Left hindlimb (tissue), 1 donor: ENCODE measurements around the gene MEF2B.

ENCODE experiments used
- DNase-seq: peaks from one replicate; pipeline ENCODE4 v3.0.0-alpha.2; 2018

The MEF2B gene

DNA sequence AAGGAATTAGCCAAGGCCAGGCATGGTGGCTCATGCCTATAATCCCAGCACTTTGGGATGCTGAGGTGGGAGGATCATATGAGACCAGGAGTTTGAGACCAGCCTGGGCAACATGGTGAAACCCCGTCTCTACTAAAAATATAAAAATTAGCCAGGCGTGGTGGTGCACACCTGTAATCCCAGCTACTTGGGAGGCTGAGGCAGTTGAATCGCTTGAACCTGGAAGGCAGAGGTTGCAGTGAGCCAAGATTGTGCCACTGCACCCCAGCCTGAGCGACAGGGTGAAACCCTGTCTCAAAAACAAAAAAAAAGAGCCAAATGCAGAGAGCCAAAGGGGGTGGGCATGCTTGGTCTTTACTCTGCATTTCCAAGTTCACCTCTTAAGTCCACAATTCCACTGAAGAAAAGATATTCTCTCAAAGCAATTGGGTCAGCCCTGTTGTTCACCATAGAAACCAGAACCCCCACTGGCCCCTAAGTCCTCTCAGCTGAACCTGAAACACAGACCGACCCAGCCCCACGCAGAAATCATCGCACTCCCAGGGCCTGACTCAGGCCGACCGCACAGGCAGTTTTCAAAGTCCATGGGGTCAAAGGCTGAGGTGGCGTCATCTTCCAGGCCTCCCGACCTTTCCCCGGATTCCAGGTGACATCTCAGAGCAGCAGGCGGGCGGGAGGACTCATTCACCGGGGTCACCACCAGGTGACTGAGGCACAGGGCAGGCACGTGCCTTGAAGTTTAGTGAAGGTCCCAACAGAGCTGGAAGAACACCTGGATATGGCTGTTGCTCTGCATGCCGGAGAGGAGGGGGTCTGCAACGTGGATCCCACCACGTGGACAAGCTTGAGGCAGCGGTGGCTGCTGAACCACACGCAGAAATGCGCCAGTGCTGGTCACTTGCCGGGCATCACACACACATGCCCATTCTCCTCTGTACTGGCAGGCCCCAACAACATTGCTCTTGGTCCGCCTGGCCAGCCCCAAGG, 73.1 kb downstream of the MEF2B start:
- no peak for DNase-seq

DNA sequence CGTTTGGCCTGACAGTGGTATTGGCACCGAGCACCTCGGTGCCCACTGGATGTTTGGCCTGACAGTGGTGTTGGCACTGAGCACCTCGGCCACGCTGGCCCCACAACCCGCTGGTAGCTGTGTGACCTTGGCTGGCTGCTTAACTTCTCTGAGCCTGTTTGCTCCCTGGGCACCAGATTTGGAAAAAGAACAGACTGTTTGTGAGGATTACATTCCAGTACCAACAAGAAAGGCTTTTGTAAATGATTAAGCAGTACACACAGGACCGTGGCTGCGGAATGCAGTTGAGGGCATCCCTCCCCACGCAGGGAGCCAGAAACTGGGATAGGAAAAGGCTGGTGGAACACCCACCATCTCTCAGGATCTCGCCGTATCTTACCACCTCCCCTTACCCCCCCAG, 74.4 kb downstream of the MEF2B start:
- DNase-seq = no peak
